Osteocyte (in vitro differentiated cells): ENCODE measurements around the gene MEX3D. TPM values are rescaled to one million over a fixed set of nuclear protein-coding genes. Genes with fewer than 3 reads are reported as not detected.

Source experiments
- DNase-seq: peaks from one replicate; pipeline ENCODE4 v3.0.0; 2021; ENCODE audit warnings: mixed read lengths; ENCODE audit not compliant: unreplicated experiment; ENCODE audit errors: extremely low spot score
- H3K27ac Mint-ChIP-seq: one replicate; pipeline ENCODE4 v1.8.0; 2021; ENCODE audit warnings: mild to moderate bottlenecking, mixed read lengths; ENCODE audit not compliant: unreplicated experiment
- H3K27me3 Mint-ChIP-seq: one replicate; pipeline ENCODE4 v1.8.0; 2021; ENCODE audit warnings: mixed read lengths; ENCODE audit not compliant: unreplicated experiment
- H3K36me3 Mint-ChIP-seq: one replicate; pipeline ENCODE4 v1.8.0; 2021; ENCODE audit warnings: mixed read lengths; ENCODE audit not compliant: unreplicated experiment
- H3K4me1 Mint-ChIP-seq: one replicate; pipeline ENCODE4 v1.8.0; 2021; ENCODE audit warnings: mixed read lengths; ENCODE audit not compliant: unreplicated experiment
- H3K4me3 Mint-ChIP-seq: one replicate; pipeline ENCODE4 v1.8.0; 2021; ENCODE audit warnings: mild to moderate bottlenecking, moderate library complexity, mixed read lengths; ENCODE audit not compliant: unreplicated experiment
- H3K9me3 Mint-ChIP-seq: one replicate; pipeline ENCODE4 v1.8.0; 2021; ENCODE audit warnings: mixed read lengths; ENCODE audit not compliant: unreplicated experiment
- total RNA-seq: library from RNA; stranded (reverse); gene quantifications from 2 replicates; pipeline ENCODE4 v1.2.1, GENCODE V29; 2021
- TF ChIP-seq, protein P1 (sequence below): fragments of 200-600 bp; sonication (generic); IDR thresholded peaks from 2 replicates; pipeline ENCODE4 v1.5.0; 2021; ENCODE audit warnings: antibody characterized with exemption, mild to moderate bottlenecking, moderate library complexity

Gene MEX3D
- total RNA-seq, 1 donor from 2014 or later, result 65.5 TPM

DNA sequence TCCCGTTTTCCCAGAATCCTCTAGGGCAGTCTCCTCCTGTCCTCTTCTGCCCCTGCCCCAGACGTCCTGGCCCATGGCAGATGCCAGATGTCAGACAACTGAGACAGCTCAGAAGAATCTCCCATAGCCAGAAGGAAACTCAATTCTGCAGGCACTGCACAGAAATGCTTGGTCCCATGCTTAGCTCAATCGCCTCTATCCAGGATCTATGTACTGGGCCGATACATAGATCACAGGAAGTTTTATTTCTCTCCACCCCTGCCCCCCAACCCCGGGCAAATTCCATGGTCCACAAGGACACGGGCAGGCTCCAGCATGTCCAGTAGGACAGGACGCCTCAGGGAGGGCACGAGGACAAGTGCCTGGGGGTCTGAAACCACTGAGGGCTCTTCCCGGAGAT, 19.7 kb upstream of the MEX3D start:
- no peak overlapping the region for H3K4me3 Mint-ChIP-seq
- TF ChIP-seq, protein P1, sequence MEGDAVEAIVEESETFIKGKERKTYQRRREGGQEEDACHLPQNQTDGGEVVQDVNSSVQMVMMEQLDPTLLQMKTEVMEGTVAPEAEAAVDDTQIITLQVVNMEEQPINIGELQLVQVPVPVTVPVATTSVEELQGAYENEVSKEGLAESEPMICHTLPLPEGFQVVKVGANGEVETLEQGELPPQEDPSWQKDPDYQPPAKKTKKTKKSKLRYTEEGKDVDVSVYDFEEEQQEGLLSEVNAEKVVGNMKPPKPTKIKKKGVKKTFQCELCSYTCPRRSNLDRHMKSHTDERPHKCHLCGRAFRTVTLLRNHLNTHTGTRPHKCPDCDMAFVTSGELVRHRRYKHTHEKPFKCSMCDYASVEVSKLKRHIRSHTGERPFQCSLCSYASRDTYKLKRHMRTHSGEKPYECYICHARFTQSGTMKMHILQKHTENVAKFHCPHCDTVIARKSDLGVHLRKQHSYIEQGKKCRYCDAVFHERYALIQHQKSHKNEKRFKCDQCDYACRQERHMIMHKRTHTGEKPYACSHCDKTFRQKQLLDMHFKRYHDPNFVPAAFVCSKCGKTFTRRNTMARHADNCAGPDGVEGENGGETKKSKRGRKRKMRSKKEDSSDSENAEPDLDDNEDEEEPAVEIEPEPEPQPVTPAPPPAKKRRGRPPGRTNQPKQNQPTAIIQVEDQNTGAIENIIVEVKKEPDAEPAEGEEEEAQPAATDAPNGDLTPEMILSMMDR, result no peak
- H3K27me3 Mint-ChIP-seq, result no peaks in the 10 kb centered on the region
- H3K4me1 Mint-ChIP-seq, result peaks cover 27% of the 10 kb centered on the region
- no peaks in the 10 kb centered on the region for H3K9me3 Mint-ChIP-seq
- DNase-seq, result no peak
- H3K36me3 Mint-ChIP-seq, result peaks cover 6% of the 10 kb centered on the region
- peak overlapping the region; percentile 47 for H3K27ac Mint-ChIP-seq

DNA sequence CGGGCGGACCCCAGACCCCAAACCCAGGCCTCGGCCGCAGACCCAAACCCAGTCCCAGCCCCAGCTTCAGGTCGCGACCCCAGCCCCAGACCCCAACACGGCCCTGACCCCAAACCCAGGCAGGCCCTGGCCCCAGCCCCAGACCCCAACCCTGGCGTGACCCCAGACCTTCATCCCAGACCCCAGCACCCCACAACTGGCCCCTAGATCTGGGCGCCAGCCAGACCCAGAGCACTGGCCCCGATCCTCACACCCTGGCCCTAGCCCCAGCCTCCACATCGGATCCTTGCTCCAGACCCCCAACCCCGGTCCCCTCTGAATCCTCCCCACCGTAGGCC, 17.1 kb upstream of the MEX3D start:
- H3K4me1 Mint-ChIP-seq, result peaks cover 15% of the 10 kb centered on the region
- no peak overlapping the region for H3K27ac Mint-ChIP-seq
- TF ChIP-seq, protein P1, result no peak
- no peaks in the 10 kb centered on the region for H3K27me3 Mint-ChIP-seq
- no peak for DNase-seq
- H3K9me3 Mint-ChIP-seq, result no peaks in the 10 kb centered on the region
- H3K36me3 Mint-ChIP-seq, result peaks cover 11% of the 10 kb centered on the region
- H3K4me3 Mint-ChIP-seq, result no peak overlapping the region

DNA sequence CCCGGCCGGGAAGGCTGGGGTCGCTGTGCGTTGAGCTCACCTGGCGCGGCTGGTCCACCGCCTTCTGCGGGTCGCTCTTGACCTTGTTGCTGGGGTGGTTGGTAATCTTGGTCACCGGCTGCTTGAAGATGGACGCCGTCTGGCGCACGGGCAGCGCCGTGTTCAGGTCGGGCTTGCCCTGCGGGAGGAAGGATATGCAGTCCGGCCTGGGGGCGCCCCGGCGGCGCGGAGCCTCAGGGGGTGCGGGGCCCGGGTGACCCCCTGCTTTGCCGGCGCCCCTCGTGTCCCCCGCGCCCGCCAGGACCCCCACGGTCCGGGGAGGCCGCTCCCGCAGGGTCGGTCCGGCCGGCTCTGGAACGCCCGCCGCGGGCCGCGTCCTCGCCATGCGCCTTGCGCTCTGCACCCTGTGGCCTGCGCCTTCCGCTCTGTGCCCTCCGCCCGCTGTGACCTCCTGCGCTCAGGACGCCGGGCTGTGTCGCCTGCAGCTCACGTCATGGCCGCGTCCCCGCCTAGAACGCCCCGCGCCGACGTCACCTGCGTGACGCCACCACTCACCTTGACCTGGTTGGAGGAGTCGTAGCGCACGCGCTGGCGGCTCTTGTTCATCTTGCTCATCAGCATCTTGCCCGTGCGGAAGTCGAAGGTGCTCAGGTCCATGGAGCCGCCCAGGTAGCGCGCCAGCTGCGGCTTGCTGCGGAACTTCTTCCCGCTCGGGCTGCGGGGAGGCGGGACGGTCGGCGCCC, 16.5 kb upstream of the MEX3D start:
- Mint-ChIP-seq H3K4me3 (no peak overlapping the region), H3K27ac (no peak overlapping the region), H3K9me3 (no peaks in the 10 kb centered on the region)

DNA sequence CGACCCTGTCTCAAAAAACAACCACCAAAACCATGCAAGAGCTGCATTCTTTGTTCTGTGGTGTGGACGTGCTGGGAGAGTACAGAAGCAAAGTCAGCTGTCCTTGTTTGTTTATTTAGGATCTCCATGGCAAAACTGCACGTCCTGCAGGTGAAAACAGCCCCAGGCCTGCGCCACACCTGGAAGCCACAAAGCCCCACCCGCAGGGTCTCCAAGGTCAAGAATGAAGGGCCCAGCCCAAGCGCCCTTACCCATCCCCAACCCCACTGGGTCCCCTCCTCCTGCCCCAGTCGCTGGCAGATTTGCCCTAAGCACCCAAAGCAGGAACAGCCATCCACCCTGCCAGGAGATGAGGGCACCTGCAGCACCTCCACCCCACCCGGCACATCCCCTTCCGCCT, 14.1 kb upstream of the MEX3D start:
- Mint-ChIP-seq H3K36me3 (peaks cover 18% of the 10 kb centered on the region), H3K4me1 (no peaks in the 10 kb centered on the region), H3K9me3 (no peaks in the 10 kb centered on the region), H3K27ac (no peak overlapping the region), H3K27me3 (no peaks in the 10 kb centered on the region), H3K4me3 (no peak overlapping the region)
- DNase-seq, result no peak
- TF ChIP-seq, protein P1, result no peak

More for the DNA sequence above, 16.5 kb upstream of the MEX3D start:
- Mint-ChIP-seq H3K36me3 (peaks cover 14% of the 10 kb centered on the region), H3K27me3 (no peaks in the 10 kb centered on the region), H3K4me1 (peaks cover 10% of the 10 kb centered on the region)
- TF ChIP-seq, protein P1, result no peak
- DNase-seq, result no peak

DNA sequence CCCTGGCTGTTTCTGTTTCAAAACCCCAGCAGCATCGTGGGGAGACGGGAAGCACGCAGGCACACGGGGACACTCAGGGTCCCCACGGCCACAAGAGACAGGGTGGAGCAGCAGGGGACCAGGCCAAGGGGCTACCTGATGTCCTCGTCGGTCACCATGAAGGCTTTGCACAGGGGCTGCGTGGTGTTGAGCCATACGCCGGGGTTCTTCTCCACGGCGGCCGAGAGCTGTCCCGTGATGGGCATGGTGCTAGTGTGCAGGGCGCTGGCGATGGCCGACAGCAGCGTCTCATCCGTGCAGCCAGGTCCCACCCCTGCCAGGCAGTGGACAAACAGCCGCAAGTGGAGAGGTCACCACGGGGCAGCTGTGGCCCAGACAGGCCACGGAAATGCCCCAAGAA, 12.8 kb upstream of the MEX3D start:
- TF ChIP-seq, protein P1, result no peak
- no peak for DNase-seq
- Mint-ChIP-seq H3K36me3 (peaks cover 18% of the 10 kb centered on the region), H3K27ac (no peak overlapping the region), H3K4me3 (no peak overlapping the region), H3K9me3 (no peaks in the 10 kb centered on the region), H3K27me3 (no peaks in the 10 kb centered on the region), H3K4me1 (no peaks in the 10 kb centered on the region)
